Stimulated activated CD8-positive, alpha-beta memory T cell treated with anti-CD3 and anti-CD28 coated beads, Interleukin-15, amount 100 ng/mL, for 24 hours (primary cell): ENCODE results near the gene WDR19.

Source experiments
- DNase-seq: peaks from one replicate; pipeline ENCODE4 v3.0.0-alpha.2; 2020; ENCODE audit warnings: low read depth

WDR19 gene

GRCh38 chr4:39303871-39304270 is 121.5 kb downstream of the WDR19 start:
- DNase-seq: no peak

GRCh38 chr4:39304651-39305050 is 122.3 kb downstream of the WDR19 start:
- no peak for DNase-seq

DNA sequence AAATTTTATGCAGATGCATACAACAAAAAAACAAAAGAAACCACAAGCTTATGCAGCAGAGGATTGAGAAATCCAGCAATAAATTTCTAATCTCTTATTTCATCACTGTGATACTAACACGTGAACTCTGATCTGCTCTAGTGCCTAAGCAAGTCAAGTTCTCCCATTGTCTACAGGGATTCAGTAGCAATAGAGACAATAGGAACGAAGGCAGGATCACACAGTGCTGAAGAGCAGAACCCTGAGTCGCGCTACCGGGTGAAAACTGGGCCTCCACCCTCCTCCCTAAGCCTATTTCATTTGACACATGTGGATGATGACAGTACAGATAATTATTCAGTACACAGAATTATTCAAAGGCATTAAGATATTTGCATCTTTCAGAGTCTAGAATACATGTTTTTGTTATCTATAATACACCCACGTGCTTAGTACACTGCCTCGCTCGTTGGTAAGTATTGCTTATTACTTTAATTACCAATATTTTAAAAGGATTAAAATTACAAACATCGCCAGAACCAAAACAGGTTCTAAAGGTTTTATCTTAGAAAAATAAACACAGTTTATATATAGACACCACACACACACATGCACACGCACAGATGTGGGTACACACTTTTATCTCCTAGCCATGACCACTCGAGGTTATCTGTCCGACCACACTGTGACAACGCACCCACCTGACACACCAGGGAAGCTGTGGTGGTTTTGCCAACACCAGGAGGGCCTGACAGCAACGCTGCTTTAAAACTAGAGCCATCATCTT is 123.8 kb downstream of the WDR19 start:
- DNase-seq: no peak

- no peak for DNase-seq
Measured at GRCh38 chr4:39308611-39309010, 126.3 kb downstream of the WDR19 start.

DNA sequence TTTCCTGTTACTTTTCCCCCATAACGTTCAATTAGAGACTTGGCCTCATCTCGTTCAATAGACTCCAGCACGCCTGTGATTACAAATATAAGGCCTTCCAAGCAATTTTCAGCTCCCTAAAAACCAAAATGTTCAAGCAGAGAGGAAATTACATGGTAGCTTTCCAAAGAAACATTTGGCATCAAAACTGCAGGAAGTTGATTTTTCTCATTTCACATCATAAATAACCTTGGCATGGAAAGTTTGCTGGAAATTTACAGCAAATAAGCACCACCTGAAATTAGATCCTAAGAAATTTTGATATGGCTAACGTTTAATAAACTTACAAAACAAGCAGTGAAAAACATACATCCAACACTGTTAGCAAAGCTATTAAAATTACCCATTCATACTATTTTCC is 130.5 kb downstream of the WDR19 start:
- DNase-seq: no peak

GRCh38 chr4:39319676-39320075 is 137.3 kb downstream of the WDR19 start:
- no peak for DNase-seq

- DNase-seq: no peak
Measured at GRCh38 chr4:39320381-39321115, 138.2 kb downstream of the WDR19 start.

DNA sequence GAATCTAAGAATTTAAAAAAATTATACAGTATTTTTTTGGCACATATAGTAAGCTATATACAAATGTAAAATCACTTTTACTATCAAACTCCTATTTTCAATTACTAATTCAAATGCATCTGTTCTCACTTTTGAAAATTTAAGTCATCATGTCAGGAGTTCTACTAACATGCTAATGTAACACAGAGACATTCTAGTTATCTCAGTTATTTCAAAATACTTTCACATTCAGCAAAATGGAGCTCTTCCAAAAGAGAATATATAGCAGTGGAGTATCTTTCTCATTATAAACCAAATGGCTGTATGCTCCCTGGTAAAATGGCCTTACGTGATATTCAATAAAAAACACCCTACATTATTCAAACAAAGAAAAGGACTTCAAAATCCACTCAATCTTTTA is 141.5 kb downstream of the WDR19 start:
- DNase-seq: no peak

- DNase-seq: no peak
Measured at GRCh38 chr4:39324446-39324845, 142.1 kb downstream of the WDR19 start.

DNA sequence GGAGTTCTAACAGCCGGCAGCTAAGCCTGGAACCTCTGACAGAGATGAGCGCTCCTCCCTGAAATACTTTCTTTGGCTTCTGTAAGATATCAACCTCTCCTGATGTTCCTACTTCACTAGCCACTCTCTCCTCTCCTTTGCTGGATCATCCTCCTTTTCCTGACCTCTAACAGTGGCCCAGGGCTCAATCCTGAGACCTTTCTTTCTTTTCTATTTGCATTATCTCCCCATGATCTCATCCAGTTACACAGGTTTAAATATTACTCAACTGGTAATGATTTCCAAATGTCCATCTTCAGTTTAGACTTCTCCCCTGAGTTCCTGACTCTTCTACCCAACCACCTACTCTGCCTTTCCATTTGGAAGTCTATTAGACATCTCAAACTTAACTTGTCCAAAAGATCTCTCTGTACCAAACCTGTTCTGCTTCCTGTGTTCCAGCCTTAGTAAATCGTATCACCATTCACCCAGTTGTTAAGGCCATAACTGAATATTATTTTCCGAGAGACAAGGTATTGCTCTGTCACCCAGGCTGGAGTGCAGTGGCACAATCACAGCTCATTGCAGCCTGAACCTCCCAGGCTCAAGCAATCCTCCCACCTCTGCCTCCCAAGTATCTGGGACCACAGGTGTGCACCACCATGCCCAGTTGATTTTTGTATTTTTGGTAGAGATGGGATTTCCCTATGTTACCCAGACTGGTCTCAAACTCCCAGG is 142.7 kb downstream of the WDR19 start:
- no peak for DNase-seq

- no peak for DNase-seq
Measured at GRCh38 chr4:39326468-39326977, 144.2 kb downstream of the WDR19 start.

DNA sequence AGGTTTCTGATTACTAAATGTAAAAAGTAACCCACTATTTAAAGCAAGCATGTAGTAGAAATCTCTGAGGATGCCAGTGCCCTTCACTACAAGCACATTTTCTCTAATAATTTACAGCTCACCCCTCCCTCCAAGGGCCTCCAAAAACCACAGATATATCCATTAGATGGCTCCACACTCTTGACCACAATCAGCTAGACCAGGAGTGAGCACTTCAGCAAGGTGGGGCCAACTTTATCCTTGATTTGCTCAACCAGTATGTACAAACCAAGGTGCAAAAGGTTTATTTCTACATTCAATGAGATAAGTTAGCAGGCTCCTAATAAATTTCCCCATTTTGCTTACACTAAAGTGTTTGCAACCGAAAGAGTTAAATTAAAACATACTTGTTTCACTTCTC is 148.0 kb downstream of the WDR19 start:
- no peak for DNase-seq

- DNase-seq: no peak
Measured at GRCh38 chr4:39331191-39331590, 148.9 kb downstream of the WDR19 start.
